SK-N-DZ (cell line): ENCODE data around the gene LRRC71.

Experiments used
- DNase-seq: peaks from one replicate; pipeline ENCODE4 v3.0.0-alpha.2; 2015; ENCODE audit warnings: low spot score

The LRRC71 gene

GRCh38 chr1:156892190-156893047 lies 28.0 kb upstream of the LRRC71 start:
- DNase-seq = peak; percentile 88

GRCh38 chr1:156893048-156893953 lies 27.1 kb upstream of the LRRC71 start, which contains the start of gene PEAR1:
TSS of gene PEAR1 (plus strand) at chr1:156893718. CDS start at chr1:156903927, 10,209 bp downstream.
- no peak for DNase-seq

GRCh38 chr1:156894001-156894400 lies 26.4 kb upstream of the LRRC71 start:
- no peak for DNase-seq

- peak; percentile 50 for DNase-seq
These were observed 25.5 kb upstream of the LRRC71 start for GRCh38 chr1:156894711-156895454.

GRCh38 chr1:156895455-156895812 lies 25.0 kb upstream of the LRRC71 start:
- no peak for DNase-seq

- DNase-seq = no peak
These were observed 24.5 kb upstream of the LRRC71 start for GRCh38 chr1:156895927-156896326.

GRCh38 chr1:156896490-156897033 lies 23.9 kb upstream of the LRRC71 start:
- DNase-seq = no peak

- DNase-seq = no peak
These were observed 23.2 kb upstream of the LRRC71 start for GRCh38 chr1:156897078-156897825.

- DNase-seq = no peak
These were observed 22.3 kb upstream of the LRRC71 start for GRCh38 chr1:156898161-156898566.

GRCh38 chr1:156898971-156899664 lies 21.3 kb upstream of the LRRC71 start:
- DNase-seq = no peak

GRCh38 chr1:156899956-156900718 lies 20.3 kb upstream of the LRRC71 start:
- DNase-seq = no peak

GRCh38 chr1:156900896-156901589 lies 19.4 kb upstream of the LRRC71 start:
- DNase-seq = no peak

- no peak for DNase-seq
These were observed 18.9 kb upstream of the LRRC71 start for GRCh38 chr1:156901590-156901900.

- DNase-seq = no peak
These were observed 18.2 kb upstream of the LRRC71 start for GRCh38 chr1:156901966-156902915.

GRCh38 chr1:156903328-156904091 lies 16.9 kb upstream of the LRRC71 start:
- DNase-seq = no peak

- DNase-seq = no peak
These were observed 16.1 kb upstream of the LRRC71 start for GRCh38 chr1:156904187-156904959.
